Neuronal stem cell (in vitro differentiated cells): ENCODE measurements around the gene KCTD19.

ENCODE experiments used
- DNase-seq: peaks from one replicate; pipeline ENCODE4 v3.0.0-alpha.2; 2013; ENCODE audit warnings: low spot score
- H2AFZ ChIP-seq: one replicate; pipeline ENCODE4 v1.6.1; 2013; ENCODE audit warnings: mild to moderate bottlenecking, low read length, inconsistent platforms
- H2AK5ac ChIP-seq: 2 replicates; pipeline ENCODE4 v1.6.1; 2013; ENCODE audit warnings: low read depth, mild to moderate bottlenecking, inconsistent platforms, low read length, moderate library complexity, mixed read lengths
- H2BK120ac ChIP-seq: 2 replicates; pipeline ENCODE4 v1.6.1; 2013; ENCODE audit warnings: low read depth, mild to moderate bottlenecking, inconsistent platforms, low read length, moderate library complexity, mixed read lengths
- H2BK12ac ChIP-seq: one replicate; pipeline ENCODE4 v1.6.1; 2013; ENCODE audit warnings: low read length, inconsistent platforms
- H2BK15ac ChIP-seq: 2 replicates; pipeline ENCODE4 v1.6.1; 2013; ENCODE audit warnings: mild to moderate bottlenecking, low read length, inconsistent platforms, mixed read lengths
- H2BK5ac ChIP-seq: one replicate; pipeline ENCODE4 v1.6.1; 2013; ENCODE audit warnings: inconsistent platforms, mild to moderate bottlenecking, low read length, moderate library complexity
- H3K14ac ChIP-seq: one replicate; pipeline ENCODE4 v1.6.1; 2013; ENCODE audit warnings: low read length, inconsistent platforms
- H3K18ac ChIP-seq: 2 replicates; pipeline ENCODE4 v1.6.1; 2013; ENCODE audit warnings: low read length, inconsistent platforms
- H3K23ac ChIP-seq: 2 replicates; pipeline ENCODE4 v1.6.1; 2013; ENCODE audit warnings: low read depth, mild to moderate bottlenecking, mixed read lengths, low read length, inconsistent platforms; ENCODE audit not compliant: poor library complexity
- H3K27ac ChIP-seq: replicated peaks from 3 replicates; pipeline ENCODE4 v1.5.1; 2013; ENCODE audit warnings: low read length, inconsistent platforms
- H3K27me3 ChIP-seq, 3 experiments: 2 replicates each; pipeline ENCODE4 v1.6.1; 2013; ENCODE audit warnings: low read length in 3 of 3, mild to moderate bottlenecking in 2 of 3, inconsistent platforms in 1 of 3, low read depth in 1 of 3, mixed read lengths in 1 of 3, moderate library complexity in 1 of 3; ENCODE audit not compliant: control insufficient read depth in 3 of 3, insufficient read depth in 3 of 3
- H3K36me3 ChIP-seq, 2 donors: replicated peaks in 1 of 2; 2 replicates each; pipeline ENCODE4 v1.6.1; 2013; ENCODE audit warnings: low read length in 2 of 2; ENCODE audit not compliant: control insufficient read depth in 2 of 2, insufficient read depth in 2 of 2
- H3K4ac ChIP-seq: 2 replicates; pipeline ENCODE4 v1.6.1; 2013; ENCODE audit warnings: inconsistent platforms, mild to moderate bottlenecking, low read length, moderate library complexity
- H3K4me1 ChIP-seq, 2 donors: 1 replicate in 1 of 2; 2 replicates in 1 of 2; pipeline ENCODE4 v1.6.1; 2013; ENCODE audit warnings: low read length in 2 of 2, low read depth in 1 of 2; ENCODE audit not compliant: control insufficient read depth in 2 of 2, insufficient read depth in 1 of 2
- H3K4me2 ChIP-seq: one replicate; pipeline ENCODE4 v1.6.1; 2013; ENCODE audit warnings: mild to moderate bottlenecking, low read length, inconsistent platforms; ENCODE audit not compliant: insufficient read depth, poor library complexity, severe bottlenecking
- H3K4me3 ChIP-seq, 2 donors: 2 replicates each; pipeline ENCODE4 v1.5.1; 2013; ENCODE audit warnings: low read length in 2 of 2, mild to moderate bottlenecking in 2 of 2, inconsistent platforms in 1 of 2, moderate library complexity in 1 of 2
- H3K79me1 ChIP-seq: one replicate; pipeline ENCODE4 v1.6.1; 2013; ENCODE audit warnings: low read depth, mild to moderate bottlenecking, inconsistent platforms, low read length, moderate library complexity
- H3K9ac ChIP-seq: one replicate; pipeline ENCODE4 v1.6.1; 2013; ENCODE audit warnings: mild to moderate bottlenecking, low read depth, low read length, inconsistent platforms; ENCODE audit not compliant: poor library complexity
- H3K9me3 ChIP-seq, 2 donors: replicated peaks in 1 of 2; 2 replicates each; pipeline versions ENCODE3 to v1.6.1; 2013; ENCODE audit warnings: low read length in 2 of 2, mild to moderate bottlenecking in 2 of 2, inconsistent platforms in 1 of 2, low read depth in 1 of 2, mixed read lengths in 1 of 2, moderate library complexity in 1 of 2; ENCODE audit not compliant: control insufficient read depth in 2 of 2, insufficient read depth in 1 of 2
- H4K8ac ChIP-seq: one replicate; pipeline ENCODE4 v1.6.1; 2013; ENCODE audit warnings: low read depth, mild to moderate bottlenecking, inconsistent platforms, low read length, moderate library complexity
- H4K91ac ChIP-seq: one replicate; pipeline ENCODE4 v1.6.1; 2013; ENCODE audit warnings: low read length, low read depth, mild to moderate bottlenecking, inconsistent platforms; ENCODE audit not compliant: poor library complexity
- WGBS, 2 donors: extraction: QIAGEN DNeasy Blood & Tissue Kit; methylation state at CpG; one replicate each; pipeline ENCODE4 v1.1.7; 2013; ENCODE audit warnings: missing lambda C conversion rate in 2 of 2, mixed read lengths in 1 of 2; ENCODE audit not compliant: insufficient read length in 2 of 2, insufficient replicate concordance in 1 of 2; ENCODE audit errors: extremely low coverage in 2 of 2; 5-methylcytosine and 5-hydroxymethylcytosine counted together

Gene KCTD19

GRCh38 chr16:67264277-67264676, 62.3 kb downstream of the KCTD19 start:
- Histone ChIP-seq H3K18ac (no peak overlapping the region), H3K4me1 (no peaks in the 10 kb centered on the region), H3K4ac (no peak overlapping the region), H3K27me3 (no peaks in the 10 kb centered on the region), H3K23ac (peak overlapping the region; percentile 59), H3K79me1 (peaks cover 2% of the 10 kb centered on the region), H4K91ac (no peak overlapping the region), H3K4me2 (no peak overlapping the region), H3K4me3 (no peak overlapping the region), H4K8ac (no peak overlapping the region), H2AK5ac (no peak overlapping the region), H2BK5ac (no peak overlapping the region), H3K27ac (no peak overlapping the region), H3K9ac (no peak overlapping the region), H3K9me3 (no peaks in the 10 kb centered on the region), H3K14ac (no peak overlapping the region), H2BK12ac (no peak overlapping the region), H2BK15ac (no peak overlapping the region), H3K36me3 (no peaks in the 10 kb centered on the region), H2AFZ (no peak overlapping the region), H2BK120ac (no peak overlapping the region)
- no peak for DNase-seq
- WGBS, 2 donors: no CpG with 5 or more reads among the region's 9 CpGs

GRCh38 chr16:67263201-67263600, 63.3 kb downstream of the KCTD19 start:
- no peak overlapping the region for H4K91ac ChIP-seq
- no peak overlapping the region for H4K8ac ChIP-seq
- no peak overlapping the region for H3K4me2 ChIP-seq
- no peak overlapping the region for H2BK120ac ChIP-seq
- no peak overlapping the region for H3K23ac ChIP-seq
- no peak for DNase-seq
- no peak overlapping the region for H2BK15ac ChIP-seq
- no peak overlapping the region for H3K9ac ChIP-seq
- H2BK5ac ChIP-seq: no peak overlapping the region
- H2AFZ ChIP-seq: no peak overlapping the region
- H3K27ac ChIP-seq: no peak overlapping the region
- H3K4me3 ChIP-seq: no peak overlapping the region
- no peak overlapping the region for H2AK5ac ChIP-seq
- no peaks in the 10 kb centered on the region for H3K36me3 ChIP-seq
- no peaks in the 10 kb centered on the region for H3K4me1 ChIP-seq
- no CpG with 5 or more reads among the region's 3 CpGs for WGBS, 2 donors
- H3K4ac ChIP-seq: no peak overlapping the region
- no peak overlapping the region for H3K14ac ChIP-seq
- no peaks in the 10 kb centered on the region for H3K9me3 ChIP-seq
- H3K27me3 ChIP-seq: no peaks in the 10 kb centered on the region
- no peak overlapping the region for H3K18ac ChIP-seq
- H2BK12ac ChIP-seq: no peak overlapping the region
- peaks cover 2% of the 10 kb centered on the region for H3K79me1 ChIP-seq

GRCh38 chr16:67260426-67261063, 66.0 kb downstream of the KCTD19 start:
- H3K9ac ChIP-seq: no peak overlapping the region
- H3K4ac ChIP-seq: no peak overlapping the region
- H3K4me3 ChIP-seq: no peak overlapping the region
- no peak overlapping the region for H4K91ac ChIP-seq
- H3K14ac ChIP-seq: no peak overlapping the region
- H3K27ac ChIP-seq: no peak overlapping the region
- H2BK15ac ChIP-seq: no peak overlapping the region
- no peak overlapping the region for H2BK5ac ChIP-seq
- no peak overlapping the region for H3K18ac ChIP-seq
- WGBS, 2 donors: no CpG with 5 or more reads among the region's 4 CpGs
- H2BK12ac ChIP-seq: no peak overlapping the region
- H2AFZ ChIP-seq: peak overlapping the region; percentile 75
- no peak overlapping the region for H2BK120ac ChIP-seq
- no peaks in the 10 kb centered on the region for H3K9me3 ChIP-seq
- no peak overlapping the region for H3K23ac ChIP-seq
- no peak overlapping the region for H2AK5ac ChIP-seq
- no peak overlapping the region for H4K8ac ChIP-seq
- peaks cover 2% of the 10 kb centered on the region for H3K79me1 ChIP-seq
- no peak overlapping the region for H3K4me2 ChIP-seq
- no peaks in the 10 kb centered on the region for H3K27me3 ChIP-seq
- no peak for DNase-seq
- H3K4me1 ChIP-seq: no peaks in the 10 kb centered on the region
- H3K36me3 ChIP-seq: no peaks in the 10 kb centered on the region

GRCh38 chr16:67259705-67260104, 66.8 kb downstream of the KCTD19 start:
- H3K9ac ChIP-seq: peak overlapping the region; percentile 72
- no peak overlapping the region for H3K4ac ChIP-seq
- no peak overlapping the region for H4K8ac ChIP-seq
- no peak overlapping the region for H2BK5ac ChIP-seq
- H3K4me2 ChIP-seq: no peak overlapping the region
- H3K4me1 ChIP-seq: no peaks in the 10 kb centered on the region
- H2BK120ac ChIP-seq: no peak overlapping the region
- H2BK15ac ChIP-seq: no peak overlapping the region
- no peaks in the 10 kb centered on the region for H3K36me3 ChIP-seq
- H3K27ac ChIP-seq: no peak overlapping the region
- H3K27me3 ChIP-seq: no peaks in the 10 kb centered on the region
- no peak overlapping the region for H2BK12ac ChIP-seq
- peak overlapping the region in 1 of 2 donors; percentile 43 for H3K4me3 ChIP-seq
- H3K18ac ChIP-seq: no peak overlapping the region
- H3K9me3 ChIP-seq: no peaks in the 10 kb centered on the region
- no peak overlapping the region for H4K91ac ChIP-seq
- H2AFZ ChIP-seq: no peak overlapping the region
- H3K14ac ChIP-seq: no peak overlapping the region
- no peak for DNase-seq
- peaks cover 2% of the 10 kb centered on the region for H3K79me1 ChIP-seq
- H2AK5ac ChIP-seq: no peak overlapping the region
- WGBS, 2 donors: no CpG with 5 or more reads among the region's 12 CpGs
- H3K23ac ChIP-seq: no peak overlapping the region
